Spinal cord (tissue), 10 donors: ENCODE data around the gene RAB11A. TPM values are rescaled to one million over a fixed set of nuclear protein-coding genes. Genes with fewer than 3 reads are reported as not detected.
A peak's percentile ranks its signal among the peaks of the same experiment; 100 is the strongest.

Experiments
- DNase-seq, 6 donors: peaks; one replicate each; pipeline versions ENCODE4 v3.0.0 to v3.0.0-alpha.2; 2013 to 2015; ENCODE audit warnings: low spot score in 6 of 6, low read depth in 4 of 6
- H3K27ac ChIP-seq: one replicate; pipeline ENCODE4 v1.5.1; 2013; ENCODE audit warnings: low read depth, low read length, control low read depth
- H3K27me3 ChIP-seq: one replicate; pipeline ENCODE4 v1.6.1; 2013; ENCODE audit warnings: low read length; ENCODE audit not compliant: control insufficient read depth, insufficient read depth
- H3K36me3 ChIP-seq: one replicate; pipeline ENCODE4 v1.6.1; 2013; ENCODE audit warnings: low read length; ENCODE audit not compliant: control insufficient read depth, insufficient read depth
- H3K4me1 ChIP-seq: one replicate; pipeline ENCODE4 v1.6.1; 2013; ENCODE audit warnings: low read length; ENCODE audit not compliant: control insufficient read depth, insufficient read depth
- H3K4me3 ChIP-seq: one replicate; pipeline ENCODE4 v1.5.1; 2013; ENCODE audit warnings: low read depth, low read length, control low read depth
- H3K9me3 ChIP-seq: one replicate; pipeline ENCODE4 v1.6.1; 2013; ENCODE audit warnings: low read length; ENCODE audit not compliant: control insufficient read depth, insufficient read depth
- WGBS: methylation state at CpG from one replicate; pipeline ENCODE4 v1.1.5; 2013; ENCODE audit warnings: missing lambda C conversion rate; ENCODE audit not compliant: insufficient coverage; 5-methylcytosine and 5-hydroxymethylcytosine counted together
- polyA plus RNA-seq, 2 donors: library from polyadenylated mRNA; unstranded; fragments of 120-200 nt; gene quantifications; one replicate each; pipeline ENCODE4 v1.2.1, GENCODE V29; 2013; ENCODE audit not compliant: insufficient read length in 2 of 2
- total RNA-seq, 2 donors: library from RNA; depleted of rRNA in 1 of 2; stranded (reverse); fragments of 120-200 nt in 1 of 2; fragments of >200 nt in 1 of 2; gene quantifications; one replicate each; pipeline versions ENCODE4 v1.2.3 to v1.2.4, GENCODE V29; 2013 to 2014
- donor health status: healthy.

Gene RAB11A
- total and polyA plus RNA-seq, 4 donors = 224 to 373 (median 279) TPM

GRCh38 chr15:65918945-65919344 lies 49.7 kb downstream of the RAB11A start:
- no peak overlapping the region for H3K4me3 ChIP-seq
- H3K9me3 ChIP-seq = no peaks in the 10 kb centered on the region
- H3K27me3 ChIP-seq = no peaks in the 10 kb centered on the region
- peaks cover 31% of the 10 kb centered on the region for H3K4me1 ChIP-seq
- no peak overlapping the region for H3K27ac ChIP-seq
- H3K36me3 ChIP-seq = peaks cover 11% of the 10 kb centered on the region
- WGBS = 90% methylated on average over 2 of the region's 5 CpGs
- no peak for DNase-seq

DNA sequence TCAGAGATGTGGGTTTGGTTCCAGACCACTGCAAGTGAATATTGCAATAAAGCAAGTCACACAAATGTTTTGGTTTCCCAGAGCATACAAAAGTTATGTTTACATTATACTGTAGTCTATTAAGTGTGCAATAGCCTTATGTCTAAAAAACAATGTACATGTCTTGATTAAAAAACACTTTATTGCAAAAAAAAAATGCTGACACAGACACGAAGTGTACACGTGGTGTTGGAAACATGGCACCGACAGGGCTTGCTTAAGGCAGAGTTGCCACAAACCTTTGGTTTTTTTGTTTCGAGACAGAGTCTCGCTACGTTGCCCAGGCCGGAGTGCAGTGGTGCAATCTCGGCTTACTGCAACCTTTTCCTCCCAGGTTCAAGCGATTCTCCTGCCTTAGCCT lies 50.1 kb downstream of the RAB11A start:
- H3K27ac ChIP-seq = no peak overlapping the region
- H3K4me3 ChIP-seq = no peak overlapping the region
- no peaks in the 10 kb centered on the region for H3K27me3 ChIP-seq
- H3K4me1 ChIP-seq = peaks cover 31% of the 10 kb centered on the region
- DNase-seq = no peak
- peaks cover 11% of the 10 kb centered on the region for H3K36me3 ChIP-seq
- 98% methylated on average over 9 of the region's 9 CpGs for WGBS
- no peaks in the 10 kb centered on the region for H3K9me3 ChIP-seq

- 92% methylated on average over 1 of the region's 1 CpG for WGBS
- Histone ChIP-seq H3K9me3 (no peaks in the 10 kb centered on the region), H3K4me1 (peaks cover 29% of the 10 kb centered on the region), H3K27me3 (no peaks in the 10 kb centered on the region), H3K27ac (no peak overlapping the region), H3K4me3 (no peak overlapping the region), H3K36me3 (peaks cover 11% of the 10 kb centered on the region)
- no peak for DNase-seq
Measured at GRCh38 chr15:65920121-65920520, 50.8 kb downstream of the RAB11A start.

GRCh38 chr15:65920825-65921309 lies 51.6 kb downstream of the RAB11A start:
- WGBS = 51% methylated on average over 3 of the region's 4 CpGs
- Histone ChIP-seq H3K36me3 (peaks cover 11% of the 10 kb centered on the region), H3K27ac (no peak overlapping the region), H3K9me3 (no peaks in the 10 kb centered on the region), H3K4me1 (peaks cover 29% of the 10 kb centered on the region), H3K27me3 (no peaks in the 10 kb centered on the region), H3K4me3 (no peak overlapping the region)
- DNase-seq = peak in 1 of 6 donors; percentile 71

- H3K27me3 ChIP-seq = no peaks in the 10 kb centered on the region
- 28% methylated on average over 3 of the region's 5 CpGs for WGBS
- DNase-seq = peak in 1 of 6 donors; percentile 85
- no peak overlapping the region for H3K4me3 ChIP-seq
- peaks cover 11% of the 10 kb centered on the region for H3K36me3 ChIP-seq
- no peak overlapping the region for H3K27ac ChIP-seq
- H3K9me3 ChIP-seq = no peaks in the 10 kb centered on the region
- H3K4me1 ChIP-seq = peaks cover 20% of the 10 kb centered on the region
Measured at GRCh38 chr15:65921780-65922179, 52.5 kb downstream of the RAB11A start.

DNA sequence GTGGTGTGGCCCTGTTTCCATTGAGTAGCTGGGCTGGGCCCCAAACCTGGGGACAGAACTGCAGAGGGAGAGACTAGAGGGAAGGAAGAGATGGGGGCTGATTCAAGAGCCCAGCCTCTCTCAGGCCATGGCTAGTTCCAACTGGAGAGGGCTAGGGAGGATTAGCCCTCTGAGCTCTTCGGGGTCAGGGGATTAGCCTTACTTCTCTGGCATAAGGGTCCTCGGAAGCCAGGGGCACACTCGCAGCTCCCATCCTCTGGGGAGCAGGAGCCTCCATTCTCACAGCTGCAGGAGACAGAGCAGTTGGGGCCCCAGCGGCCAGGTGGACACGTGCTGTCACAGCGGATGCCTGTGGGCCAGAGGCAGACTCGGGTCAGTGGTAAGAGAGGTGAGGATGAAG lies 53.3 kb downstream of the RAB11A start:
- no peaks in the 10 kb centered on the region for H3K27me3 ChIP-seq
- H3K36me3 ChIP-seq = peaks cover 9% of the 10 kb centered on the region
- 83% methylated on average over 7 of the region's 7 CpGs for WGBS
- DNase-seq = no peak
- H3K4me1 ChIP-seq = peaks cover 12% of the 10 kb centered on the region
- H3K27ac ChIP-seq = no peak overlapping the region
- H3K4me3 ChIP-seq = no peak overlapping the region
- no peaks in the 10 kb centered on the region for H3K9me3 ChIP-seq

DNA sequence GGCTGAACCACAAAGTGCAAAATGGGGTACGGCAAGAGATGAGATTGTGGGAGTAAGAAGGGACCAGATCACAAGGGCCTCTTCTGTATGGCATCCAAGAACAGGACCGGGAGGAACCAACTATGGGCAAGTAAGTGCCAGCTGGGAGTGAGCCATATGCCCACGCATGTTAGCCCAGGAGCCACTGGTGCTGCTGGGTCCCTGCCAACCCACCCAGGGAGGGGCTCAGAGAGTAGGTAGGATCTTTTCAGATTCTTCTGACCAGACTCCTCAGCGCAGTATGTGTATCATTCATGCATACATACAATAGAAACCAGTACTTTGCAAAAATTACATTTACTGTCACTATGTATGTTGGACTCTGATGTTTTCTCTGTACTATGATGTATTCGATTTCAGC lies 54.0 kb downstream of the RAB11A start:
- DNase-seq = no peak

DNA sequence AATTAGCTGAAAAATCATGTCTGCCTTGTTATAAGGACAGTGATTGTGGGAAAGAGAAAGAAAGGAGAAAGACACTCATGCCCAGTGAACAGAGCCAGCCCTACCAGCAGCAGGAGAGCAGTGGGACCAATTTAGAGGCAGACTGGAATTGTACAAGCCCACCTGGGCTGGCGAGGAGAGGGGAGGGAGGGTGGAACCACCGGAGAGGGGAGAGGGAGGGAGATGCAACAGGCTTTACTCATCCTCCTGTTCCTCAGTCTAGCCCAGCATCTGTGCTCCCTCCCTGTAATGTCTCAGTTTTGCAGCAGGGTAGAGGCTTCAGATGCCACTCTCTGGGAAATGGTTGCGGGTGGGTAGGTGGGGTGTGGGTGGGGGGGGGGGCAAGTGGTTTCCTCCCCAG lies 54.7 kb downstream of the RAB11A start:
- H3K4me1 ChIP-seq = peaks cover 12% of the 10 kb centered on the region
- no peaks in the 10 kb centered on the region for H3K9me3 ChIP-seq
- WGBS = 33% methylated on average over 1 of the region's 3 CpGs
- peaks cover 9% of the 10 kb centered on the region for H3K36me3 ChIP-seq
- no peak for DNase-seq
- H3K4me3 ChIP-seq = no peak overlapping the region
- no peaks in the 10 kb centered on the region for H3K27me3 ChIP-seq
- H3K27ac ChIP-seq = no peak overlapping the region

More for the DNA sequence above, 54.0 kb downstream of the RAB11A start:
- peaks cover 12% of the 10 kb centered on the region for H3K4me1 ChIP-seq
- no peaks in the 10 kb centered on the region for H3K27me3 ChIP-seq
- H3K27ac ChIP-seq = no peak overlapping the region
- peaks cover 9% of the 10 kb centered on the region for H3K36me3 ChIP-seq
- 37% methylated on average over 2 of the region's 5 CpGs for WGBS
- H3K4me3 ChIP-seq = no peak overlapping the region
- no peaks in the 10 kb centered on the region for H3K9me3 ChIP-seq

DNA sequence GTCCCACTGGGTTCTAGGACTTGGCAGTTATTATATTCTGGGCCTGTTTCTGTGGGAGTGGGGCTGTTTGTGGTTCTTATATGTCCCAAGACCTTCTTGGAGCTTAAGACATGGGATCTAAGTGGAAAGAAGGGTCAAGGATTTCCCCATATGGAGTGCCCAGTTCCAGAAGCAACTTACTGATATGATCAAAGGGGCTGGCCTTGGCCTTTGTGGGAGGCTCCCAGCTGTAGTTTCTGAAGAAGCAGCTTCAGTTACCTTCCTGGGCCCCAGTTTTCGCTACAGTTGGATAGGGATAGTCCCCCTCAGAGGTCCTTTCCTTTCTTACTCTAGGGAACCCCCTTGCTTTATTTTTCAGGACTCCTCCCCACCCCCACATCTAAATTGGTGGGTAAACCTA lies 56.0 kb downstream of the RAB11A start:
- Histone ChIP-seq H3K4me3 (no peak overlapping the region), H3K27ac (no peak overlapping the region), H3K9me3 (no peaks in the 10 kb centered on the region), H3K36me3 (peaks cover 12% of the 10 kb centered on the region), H3K4me1 (peaks cover 12% of the 10 kb centered on the region), H3K27me3 (no peaks in the 10 kb centered on the region)
- no peak for DNase-seq
- no CpG with 5 or more reads among the region's 1 CpG for WGBS

DNA sequence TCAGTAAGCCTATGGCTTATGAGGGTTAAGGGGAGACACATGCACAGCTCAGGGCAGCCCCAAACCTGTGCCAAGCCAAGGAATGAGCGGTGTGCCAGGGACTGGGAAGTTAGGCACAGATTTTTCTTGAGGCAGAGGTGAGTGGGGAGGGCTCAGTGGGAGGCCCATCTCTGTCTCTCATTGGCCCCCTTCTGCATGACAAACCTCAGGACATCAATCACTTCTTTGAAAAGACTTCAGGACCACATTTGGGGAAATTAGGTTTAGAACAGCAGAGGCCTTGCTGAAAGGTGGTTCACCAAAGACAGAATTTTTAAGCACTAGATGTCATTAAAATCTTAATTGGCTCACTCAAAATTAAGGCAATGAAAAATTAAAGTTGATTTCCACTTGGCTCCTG lies 57.2 kb downstream of the RAB11A start:
- H3K4me3 ChIP-seq = no peak overlapping the region
- H3K4me1 ChIP-seq = peaks cover 12% of the 10 kb centered on the region
- DNase-seq = no peak
- H3K27me3 ChIP-seq = no peaks in the 10 kb centered on the region
- no peak overlapping the region for H3K27ac ChIP-seq
- no CpG with 5 or more reads among the region's 1 CpG for WGBS
- peaks cover 12% of the 10 kb centered on the region for H3K36me3 ChIP-seq
- no peaks in the 10 kb centered on the region for H3K9me3 ChIP-seq
